C4-2B (cell line): ENCODE data around the gene SYCN.

Source experiments
- CTCF ChIP-seq: fragments of 450-650 bp; conservative IDR thresholded peaks from 2 replicates; pipeline ENCODE4 v1.5.1; 2017; ENCODE audit warnings: mild to moderate bottlenecking
- ZFX ChIP-seq: fragments of 450-650 bp; IDR thresholded peaks from 2 replicates; pipeline ENCODE4 v1.6.1; 2017

GRCh38 chr19:39175564-39175963 lies 28.5 kb downstream of the SYCN start:
- TF ChIP-seq CTCF (no peak), ZFX (no peak)
